WERI-Rb-1 (cell line): Measurements from ENCODE around the gene MED9.

Experiments
- DNase-seq: peaks from one replicate; pipeline ENCODE4 v3.0.0-alpha.2; 2020
- H3K27ac ChIP-seq: fragments of 250-450 bp; sonication (Bioruptor Pico); 2 replicates; pipeline ENCODE4 v1.5.1; 2020; ENCODE audit warnings: mild to moderate bottlenecking, moderate library complexity
- H3K27me3 ChIP-seq: fragments of 250-450 bp; sonication (Bioruptor Pico); 2 replicates; pipeline ENCODE4 v1.5.1; 2021; ENCODE audit warnings: mild to moderate bottlenecking, low read depth, moderate library complexity; ENCODE audit not compliant: insufficient read depth, severe bottlenecking
- H3K36me3 ChIP-seq: fragments of 250-450 bp; sonication (Bioruptor Pico); 2 replicates; pipeline ENCODE4 v1.5.1; 2020; ENCODE audit warnings: mild to moderate bottlenecking, moderate library complexity
- H3K4me3 ChIP-seq: 2 replicates; pipeline ENCODE4 v1.5.1; 2011; ENCODE audit warnings: low read depth, mild to moderate bottlenecking, control low read depth, low read length
- H3K9me3 ChIP-seq: fragments of 250-450 bp; sonication (Bioruptor Pico); 2 replicates; pipeline ENCODE4 v1.5.1; 2021; ENCODE audit warnings: mild to moderate bottlenecking, moderate library complexity; ENCODE audit not compliant: severe bottlenecking
- TF ChIP-seq, protein P1 (sequence below): IDR thresholded peaks from 2 replicates; pipeline ENCODE4 v1.5.1; 2011; ENCODE audit warnings: low read depth, mild to moderate bottlenecking, control low read depth, inconsistent platforms, low read length

MED9 gene

GRCh38 chr17:17515934-17516930 lies 39.4 kb downstream of the MED9 start:
- TF ChIP-seq, protein P1, sequence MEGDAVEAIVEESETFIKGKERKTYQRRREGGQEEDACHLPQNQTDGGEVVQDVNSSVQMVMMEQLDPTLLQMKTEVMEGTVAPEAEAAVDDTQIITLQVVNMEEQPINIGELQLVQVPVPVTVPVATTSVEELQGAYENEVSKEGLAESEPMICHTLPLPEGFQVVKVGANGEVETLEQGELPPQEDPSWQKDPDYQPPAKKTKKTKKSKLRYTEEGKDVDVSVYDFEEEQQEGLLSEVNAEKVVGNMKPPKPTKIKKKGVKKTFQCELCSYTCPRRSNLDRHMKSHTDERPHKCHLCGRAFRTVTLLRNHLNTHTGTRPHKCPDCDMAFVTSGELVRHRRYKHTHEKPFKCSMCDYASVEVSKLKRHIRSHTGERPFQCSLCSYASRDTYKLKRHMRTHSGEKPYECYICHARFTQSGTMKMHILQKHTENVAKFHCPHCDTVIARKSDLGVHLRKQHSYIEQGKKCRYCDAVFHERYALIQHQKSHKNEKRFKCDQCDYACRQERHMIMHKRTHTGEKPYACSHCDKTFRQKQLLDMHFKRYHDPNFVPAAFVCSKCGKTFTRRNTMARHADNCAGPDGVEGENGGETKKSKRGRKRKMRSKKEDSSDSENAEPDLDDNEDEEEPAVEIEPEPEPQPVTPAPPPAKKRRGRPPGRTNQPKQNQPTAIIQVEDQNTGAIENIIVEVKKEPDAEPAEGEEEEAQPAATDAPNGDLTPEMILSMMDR, result no peak
- peak; percentile 55 for DNase-seq

GRCh38 chr17:17516941-17517720 lies 40.3 kb downstream of the MED9 start:
- H3K4me3 ChIP-seq, result no peak overlapping the region
- peak overlapping the region; percentile 52 for H3K27ac ChIP-seq
- no peak for DNase-seq
- TF ChIP-seq, protein P1, result 0 out of 2 replicates have a peak, but pooled peaks have one; percentile 17
- no peaks in the 10 kb centered on the region for H3K36me3 ChIP-seq
- H3K27me3 ChIP-seq, result no peaks in the 10 kb centered on the region
- H3K9me3 ChIP-seq, result no peaks in the 10 kb centered on the region

More at GRCh38 chr17:17515934-17516930, 39.4 kb downstream of the MED9 start:
- Histone ChIP-seq H3K4me3 (no peak overlapping the region), H3K9me3 (no peaks in the 10 kb centered on the region), H3K27me3 (no peaks in the 10 kb centered on the region), H3K27ac (peak overlapping the region; percentile 52), H3K36me3 (no peaks in the 10 kb centered on the region)

- no peaks in the 10 kb centered on the region for H3K27me3 ChIP-seq
- no peak overlapping the region for H3K4me3 ChIP-seq
- DNase-seq, result no peak
- TF ChIP-seq, protein P1, result no peak
- H3K9me3 ChIP-seq, result no peaks in the 10 kb centered on the region
- no peak overlapping the region for H3K27ac ChIP-seq
- H3K36me3 ChIP-seq, result no peaks in the 10 kb centered on the region
Measured at GRCh38 chr17:17518014-17518413, 41.2 kb downstream of the MED9 start.

DNA sequence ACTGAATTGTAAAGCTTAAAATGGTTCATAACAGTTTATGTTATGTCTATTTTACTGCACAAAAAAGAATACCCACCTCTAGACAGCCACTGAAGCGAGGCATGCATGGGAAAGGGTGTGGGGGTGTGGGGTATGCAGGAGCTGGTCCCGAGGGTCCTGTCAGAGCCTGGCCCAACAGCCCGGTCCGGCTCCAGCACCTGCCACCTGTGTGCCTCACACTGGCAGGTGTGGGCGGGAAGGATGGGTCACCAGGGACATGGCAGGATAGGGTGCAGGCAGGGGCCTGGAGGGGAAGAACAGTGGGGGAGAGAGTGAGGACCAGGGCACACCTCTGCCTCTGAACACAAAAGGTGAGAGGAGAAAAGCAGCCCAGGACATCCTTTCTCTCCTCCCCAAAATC lies 42.2 kb downstream of the MED9 start:
- DNase-seq, result no peak
- H3K4me3 ChIP-seq, result no peak overlapping the region
- no peaks in the 10 kb centered on the region for H3K36me3 ChIP-seq
- TF ChIP-seq, protein P1, result no peak
- peaks cover under 1% of the 10 kb centered on the region for H3K9me3 ChIP-seq
- H3K27ac ChIP-seq, result no peak overlapping the region
- no peaks in the 10 kb centered on the region for H3K27me3 ChIP-seq

DNA sequence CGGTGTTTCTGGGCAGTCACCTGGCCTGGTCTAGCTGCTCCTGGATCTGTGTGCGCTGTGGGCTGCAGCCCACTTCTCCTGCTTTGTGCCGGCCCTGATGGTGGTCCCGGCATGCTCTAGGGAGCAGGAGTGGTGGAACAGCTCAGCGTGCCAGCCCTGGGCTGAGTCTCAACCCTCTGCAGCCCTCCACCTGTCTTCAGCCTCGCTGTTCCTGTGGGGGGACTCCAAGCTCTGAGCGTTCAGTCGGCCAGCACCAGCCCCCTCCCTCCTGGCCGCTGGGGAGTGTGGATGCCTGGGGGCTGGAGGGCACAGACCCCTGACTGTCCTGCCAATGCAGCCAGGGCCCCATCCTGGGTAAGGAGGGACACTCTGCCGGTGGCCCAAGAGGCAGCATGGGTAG lies 43.1 kb downstream of the MED9 start:
- Histone ChIP-seq H3K27ac (no peak overlapping the region), H3K4me3 (no peak overlapping the region)
- TF ChIP-seq, protein P1, result no peak

More for the DNA sequence above, 43.1 kb downstream of the MED9 start:
- Histone ChIP-seq H3K36me3 (no peaks in the 10 kb centered on the region), H3K27me3 (no peaks in the 10 kb centered on the region), H3K9me3 (peaks cover 4% of the 10 kb centered on the region)
- DNase-seq, result no peak
